Lung (tissue), 12 donors: ENCODE measurements around the gene SPINDOC. TPM values are rescaled to one million over a fixed set of nuclear protein-coding genes. Genes with fewer than 3 reads are reported as not detected.

ENCODE experiments used
- ATAC-seq: fragments of 200-7000 bp; cut with Tn5 transposase; one replicate; pipeline ENCODE4 v1.9.1; 2020; ENCODE audit warnings: moderate number of reproducible peaks; ENCODE audit not compliant: insufficient read depth, low FRiP score
- DNase-seq, 3 donors: peaks; one replicate each; pipeline ENCODE4 v3.0.0-alpha.2; 2013 to 2017
- H3K27ac ChIP-seq, 2 donors: one replicate each; pipeline ENCODE4 v1.5.1; 2013; ENCODE audit warnings: mild to moderate bottlenecking in 2 of 2, moderate library complexity in 2 of 2, control low read depth in 1 of 2, inconsistent platforms in 1 of 2, low read depth in 1 of 2, low read length in 1 of 2
- H3K27me3 ChIP-seq, 3 donors: one replicate each; pipeline ENCODE4 v1.5.1; 2013; ENCODE audit warnings: low read length in 2 of 3; ENCODE audit not compliant: control insufficient read depth in 3 of 3, insufficient read depth in 3 of 3
- H3K36me3 ChIP-seq, 4 donors: one replicate each; pipeline ENCODE4 v1.5.1; 2013; ENCODE audit warnings: low read length in 4 of 4, mild to moderate bottlenecking in 1 of 4, moderate library complexity in 1 of 4; ENCODE audit not compliant: control insufficient read depth in 4 of 4, insufficient read depth in 4 of 4
- H3K4me1 ChIP-seq, 5 donors: one replicate each; pipeline ENCODE4 v1.5.1; 2013; ENCODE audit warnings: low read length in 5 of 5, mild to moderate bottlenecking in 2 of 5, moderate library complexity in 1 of 5; ENCODE audit not compliant: control insufficient read depth in 5 of 5, insufficient read depth in 5 of 5
- H3K4me3 ChIP-seq: one replicate; pipeline ENCODE4 v1.5.1; 2013; ENCODE audit warnings: mild to moderate bottlenecking, control low read depth, moderate library complexity
- H3K9ac ChIP-seq, 2 donors: one replicate each; pipeline ENCODE4 v1.5.1; 2013; ENCODE audit warnings: low read length in 2 of 2, control low read depth in 1 of 2; ENCODE audit not compliant: insufficient read depth in 1 of 2
- H3K9me3 ChIP-seq, 4 donors: one replicate each; pipeline ENCODE4 v1.5.1; 2013; ENCODE audit warnings: low read length in 3 of 4, mild to moderate bottlenecking in 1 of 4, moderate library complexity in 1 of 4; ENCODE audit not compliant: control insufficient read depth in 4 of 4, insufficient read depth in 3 of 4
- WGBS, 2 donors: extraction: QIAGEN DNeasy Blood & Tissue Kit; methylation state at CpG; one replicate each; pipeline ENCODE4 v1.1.7; 2013; 5-methylcytosine and 5-hydroxymethylcytosine counted together
- polyA plus RNA-seq, 2 donors: library from polyadenylated mRNA; stranded (reverse); fragments of 200-250 nt; gene quantifications; one replicate each; pipeline ENCODE4 v1.2.1, GENCODE V29; 2013
- total RNA-seq, 2 donors: library from RNA; depleted of rRNA in 1 of 2; stranded (reverse); fragments of >200 nt in 1 of 2; gene quantifications; one replicate each; pipeline ENCODE4 v1.2.1, GENCODE V29; 2014 to 2021
- TF ChIP-seq, protein P1 (sequence below): IDR thresholded peaks from 2 replicates; pipeline ENCODE4 v1.5.1; 2012; ENCODE audit warnings: mild to moderate bottlenecking; ENCODE audit errors: control extremely low read depth, extremely low read depth
- donor health status: control.
- donor health status: control.
- donor health status: Bipolar disorder and iron deficiency.
- donor health status: healthy.
- donor health status: DM: yes; HTN: yes; CAD: no.

SPINDOC gene
- total and polyA plus RNA-seq, 4 donors: 9.9 to 23.9 (median 14.2) TPM

DNA sequence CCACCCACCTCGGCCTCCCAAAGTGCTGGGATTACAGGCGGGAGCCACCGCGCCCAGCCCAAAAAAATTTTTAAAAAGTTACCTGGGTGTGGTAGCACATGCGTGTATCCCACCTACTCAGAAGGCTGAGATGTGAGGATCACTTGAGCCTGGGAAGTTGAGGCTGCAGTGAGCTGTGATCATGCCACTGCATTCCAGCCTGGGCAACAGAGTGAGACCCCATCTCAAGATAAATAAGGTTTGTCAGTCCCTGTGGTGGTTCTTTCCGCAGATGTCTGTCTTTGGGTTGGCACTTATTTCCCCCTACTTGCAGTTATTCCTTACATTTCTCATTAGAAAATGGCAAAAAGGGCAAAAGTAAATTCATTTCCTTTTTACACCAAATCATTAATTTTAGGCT is 33.6 kb downstream of the SPINDOC start:
- peak overlapping the region in 1 of 2 donors; percentile 25 for H3K9ac ChIP-seq
- H3K27ac ChIP-seq: no peak overlapping the region
- H3K4me3 ChIP-seq: no peak overlapping the region
- peaks cover 14 to 28% (median 22%) of the 10 kb centered on the region in 5 donors for H3K4me1 ChIP-seq
- TF ChIP-seq, protein P1, sequence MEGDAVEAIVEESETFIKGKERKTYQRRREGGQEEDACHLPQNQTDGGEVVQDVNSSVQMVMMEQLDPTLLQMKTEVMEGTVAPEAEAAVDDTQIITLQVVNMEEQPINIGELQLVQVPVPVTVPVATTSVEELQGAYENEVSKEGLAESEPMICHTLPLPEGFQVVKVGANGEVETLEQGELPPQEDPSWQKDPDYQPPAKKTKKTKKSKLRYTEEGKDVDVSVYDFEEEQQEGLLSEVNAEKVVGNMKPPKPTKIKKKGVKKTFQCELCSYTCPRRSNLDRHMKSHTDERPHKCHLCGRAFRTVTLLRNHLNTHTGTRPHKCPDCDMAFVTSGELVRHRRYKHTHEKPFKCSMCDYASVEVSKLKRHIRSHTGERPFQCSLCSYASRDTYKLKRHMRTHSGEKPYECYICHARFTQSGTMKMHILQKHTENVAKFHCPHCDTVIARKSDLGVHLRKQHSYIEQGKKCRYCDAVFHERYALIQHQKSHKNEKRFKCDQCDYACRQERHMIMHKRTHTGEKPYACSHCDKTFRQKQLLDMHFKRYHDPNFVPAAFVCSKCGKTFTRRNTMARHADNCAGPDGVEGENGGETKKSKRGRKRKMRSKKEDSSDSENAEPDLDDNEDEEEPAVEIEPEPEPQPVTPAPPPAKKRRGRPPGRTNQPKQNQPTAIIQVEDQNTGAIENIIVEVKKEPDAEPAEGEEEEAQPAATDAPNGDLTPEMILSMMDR: no peak
- ATAC-seq: no peak
- H3K27me3 ChIP-seq: no peaks in the 10 kb centered on the region
- no peaks in the 10 kb centered on the region for H3K9me3 ChIP-seq
- H3K36me3 ChIP-seq: peaks cover 3 to 16% (median 5%) of the 10 kb centered on the region in 4 donors
- WGBS, 2 donors: 93 to 97% methylated on average over 6 of the region's 6 CpGs
- no peak for DNase-seq

DNA sequence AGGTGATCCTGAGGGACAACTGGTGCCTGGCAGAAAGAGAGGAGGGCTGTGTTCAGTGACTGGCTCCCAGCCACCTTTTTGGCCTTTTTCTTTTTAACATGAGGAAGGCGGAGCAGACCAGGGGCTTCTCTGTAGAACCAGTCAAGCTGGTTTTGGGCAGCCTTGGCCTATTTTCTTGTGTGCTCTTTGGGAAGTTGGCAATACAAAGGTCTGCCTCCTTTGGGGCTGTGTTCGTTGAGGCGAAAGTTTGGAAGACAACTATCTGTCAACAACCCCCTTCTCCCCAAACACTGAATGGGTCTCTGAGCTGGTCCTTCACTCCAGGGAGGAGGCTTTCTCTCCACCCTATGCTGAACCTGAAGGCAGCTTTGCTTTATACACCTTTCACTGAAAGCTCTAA is 34.1 kb downstream of the SPINDOC start:
- no peak overlapping the region for H3K9ac ChIP-seq
- 72 to 82% methylated on average over 3 of the region's 3 CpGs for WGBS, 2 donors
- H3K4me1 ChIP-seq: peaks cover 14 to 28% (median 24%) of the 10 kb centered on the region in 5 donors
- peaks cover 3 to 14% (median 5%) of the 10 kb centered on the region in 4 donors for H3K36me3 ChIP-seq
- TF ChIP-seq, protein P1: no peak
- no peak overlapping the region for H3K4me3 ChIP-seq
- no peaks in the 10 kb centered on the region for H3K27me3 ChIP-seq
- no peaks in the 10 kb centered on the region for H3K9me3 ChIP-seq
- ATAC-seq (no peak), DNase-seq (peak; percentile 64 to 81 (median 65))
- peak overlapping the region; percentile 23 for H3K27ac ChIP-seq

DNA sequence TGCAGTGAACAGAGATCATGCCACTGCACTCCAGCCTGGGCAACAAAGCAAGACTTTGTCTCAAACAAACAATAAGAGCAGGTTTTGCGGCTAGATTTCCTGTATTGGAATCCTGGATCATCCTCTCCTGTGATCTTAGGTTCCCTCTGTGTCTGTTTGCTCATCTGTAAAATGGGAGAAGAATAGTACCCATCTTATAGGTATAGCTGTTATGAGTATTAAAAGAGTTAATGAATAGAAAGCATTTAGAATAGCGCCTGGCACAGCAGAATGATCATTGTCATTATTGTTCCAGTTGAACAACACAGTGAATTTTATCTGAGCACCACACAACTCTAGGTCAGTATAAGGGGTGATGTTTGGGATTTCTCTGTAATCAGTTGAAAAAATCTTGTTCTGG is 36.4 kb downstream of the SPINDOC start:
- H3K4me1 ChIP-seq: peaks cover 6 to 24% (median 18%) of the 10 kb centered on the region in 5 donors
- WGBS, 2 donors: 81 to 93% methylated on average over 2 of the region's 2 CpGs
- H3K27ac ChIP-seq: no peak overlapping the region

More for the DNA sequence above, 36.4 kb downstream of the SPINDOC start:
- H3K9me3 ChIP-seq: no peaks in the 10 kb centered on the region
- TF ChIP-seq, protein P1: no peak
- no peak for DNase-seq
- no peak overlapping the region for H3K4me3 ChIP-seq
- H3K27me3 ChIP-seq: no peaks in the 10 kb centered on the region
- no peak for ATAC-seq
- no peak overlapping the region for H3K9ac ChIP-seq
- H3K36me3 ChIP-seq: peaks cover 3 to 8% (median 5%) of the 10 kb centered on the region in 4 donors
